Spinal cord (tissue), 10 donors: Measurements from ENCODE around the gene PAPPA2. TPM values are rescaled to one million over a fixed set of nuclear protein-coding genes. Genes with fewer than 3 reads are reported as not detected.

Experiments used
- DNase-seq, 6 donors: peaks; one replicate each; pipeline versions ENCODE4 v3.0.0 to v3.0.0-alpha.2; 2013 to 2015; ENCODE audit warnings: low spot score in 6 of 6, low read depth in 4 of 6
- H3K27ac ChIP-seq: one replicate; pipeline ENCODE4 v1.5.1; 2013; ENCODE audit warnings: low read depth, low read length, control low read depth
- H3K27me3 ChIP-seq: one replicate; pipeline ENCODE4 v1.6.1; 2013; ENCODE audit warnings: low read length; ENCODE audit not compliant: control insufficient read depth, insufficient read depth
- H3K36me3 ChIP-seq: one replicate; pipeline ENCODE4 v1.6.1; 2013; ENCODE audit warnings: low read length; ENCODE audit not compliant: control insufficient read depth, insufficient read depth
- H3K4me1 ChIP-seq: one replicate; pipeline ENCODE4 v1.6.1; 2013; ENCODE audit warnings: low read length; ENCODE audit not compliant: control insufficient read depth, insufficient read depth
- H3K4me3 ChIP-seq: one replicate; pipeline ENCODE4 v1.5.1; 2013; ENCODE audit warnings: low read depth, low read length, control low read depth
- H3K9me3 ChIP-seq: one replicate; pipeline ENCODE4 v1.6.1; 2013; ENCODE audit warnings: low read length; ENCODE audit not compliant: control insufficient read depth, insufficient read depth
- WGBS: methylation state at CpG from one replicate; pipeline ENCODE4 v1.1.5; 2013; ENCODE audit warnings: missing lambda C conversion rate; ENCODE audit not compliant: insufficient coverage; 5-methylcytosine and 5-hydroxymethylcytosine counted together
- polyA plus RNA-seq, 2 donors: library from polyadenylated mRNA; unstranded; fragments of 120-200 nt; gene quantifications; one replicate each; pipeline ENCODE4 v1.2.1, GENCODE V29; 2013; ENCODE audit not compliant: insufficient read length in 2 of 2
- total RNA-seq, 2 donors: library from RNA; depleted of rRNA in 1 of 2; stranded (reverse); fragments of 120-200 nt in 1 of 2; fragments of >200 nt in 1 of 2; gene quantifications; one replicate each; pipeline versions ENCODE4 v1.2.3 to v1.2.4, GENCODE V29; 2013 to 2014
- donor health status: healthy.

The PAPPA2 gene
- total and polyA plus RNA-seq, 4 donors, result 1.8 to 3.9 (median 3.0) TPM

GRCh38 chr1:176542352-176542751, 79.4 kb downstream of the PAPPA2 start:
- 83% methylated on average over 1 of the region's 2 CpGs for WGBS
- Histone ChIP-seq H3K9me3 (no peaks in the 10 kb centered on the region), H3K36me3 (no peaks in the 10 kb centered on the region), H3K4me3 (no peak overlapping the region), H3K27me3 (no peaks in the 10 kb centered on the region), H3K27ac (no peak overlapping the region), H3K4me1 (no peaks in the 10 kb centered on the region)
- DNase-seq, result no peak

GRCh38 chr1:176543360-176544129, 80.6 kb downstream of the PAPPA2 start:
- no peaks in the 10 kb centered on the region for H3K27me3 ChIP-seq
- H3K36me3 ChIP-seq, result no peaks in the 10 kb centered on the region
- no peak overlapping the region for H3K27ac ChIP-seq
- no peak for DNase-seq
- H3K9me3 ChIP-seq, result no peaks in the 10 kb centered on the region
- no peaks in the 10 kb centered on the region for H3K4me1 ChIP-seq
- WGBS, result 100% methylated on average over 1 of the region's 2 CpGs
- no peak overlapping the region for H3K4me3 ChIP-seq

GRCh38 chr1:176545034-176545639, 82.2 kb downstream of the PAPPA2 start:
- Histone ChIP-seq H3K27ac (no peak overlapping the region), H3K27me3 (no peaks in the 10 kb centered on the region), H3K4me3 (no peak overlapping the region), H3K4me1 (no peaks in the 10 kb centered on the region), H3K36me3 (no peaks in the 10 kb centered on the region), H3K9me3 (no peaks in the 10 kb centered on the region)
- no CpG with 5 or more reads among the region's 4 CpGs for WGBS
- DNase-seq, result no peak

GRCh38 chr1:176546825-176547224, 83.8 kb downstream of the PAPPA2 start:
- DNase-seq, result no peak
- no CpG with 5 or more reads among the region's 1 CpG for WGBS
- Histone ChIP-seq H3K27ac (no peak overlapping the region), H3K4me3 (no peak overlapping the region), H3K9me3 (no peaks in the 10 kb centered on the region), H3K4me1 (no peaks in the 10 kb centered on the region), H3K36me3 (no peaks in the 10 kb centered on the region), H3K27me3 (no peaks in the 10 kb centered on the region)

- DNase-seq, result peak in 2 of 6 donors; percentile 21 to 64
- Histone ChIP-seq H3K4me3 (no peak overlapping the region), H3K27ac (no peak overlapping the region), H3K9me3 (no peaks in the 10 kb centered on the region), H3K36me3 (no peaks in the 10 kb centered on the region), H3K27me3 (no peaks in the 10 kb centered on the region), H3K4me1 (peaks cover 6% of the 10 kb centered on the region)
- WGBS, result 100% methylated on average over 1 of the region's 6 CpGs
Observed at GRCh38 chr1:176551146-176551545, 88.2 kb downstream of the PAPPA2 start.

DNA sequence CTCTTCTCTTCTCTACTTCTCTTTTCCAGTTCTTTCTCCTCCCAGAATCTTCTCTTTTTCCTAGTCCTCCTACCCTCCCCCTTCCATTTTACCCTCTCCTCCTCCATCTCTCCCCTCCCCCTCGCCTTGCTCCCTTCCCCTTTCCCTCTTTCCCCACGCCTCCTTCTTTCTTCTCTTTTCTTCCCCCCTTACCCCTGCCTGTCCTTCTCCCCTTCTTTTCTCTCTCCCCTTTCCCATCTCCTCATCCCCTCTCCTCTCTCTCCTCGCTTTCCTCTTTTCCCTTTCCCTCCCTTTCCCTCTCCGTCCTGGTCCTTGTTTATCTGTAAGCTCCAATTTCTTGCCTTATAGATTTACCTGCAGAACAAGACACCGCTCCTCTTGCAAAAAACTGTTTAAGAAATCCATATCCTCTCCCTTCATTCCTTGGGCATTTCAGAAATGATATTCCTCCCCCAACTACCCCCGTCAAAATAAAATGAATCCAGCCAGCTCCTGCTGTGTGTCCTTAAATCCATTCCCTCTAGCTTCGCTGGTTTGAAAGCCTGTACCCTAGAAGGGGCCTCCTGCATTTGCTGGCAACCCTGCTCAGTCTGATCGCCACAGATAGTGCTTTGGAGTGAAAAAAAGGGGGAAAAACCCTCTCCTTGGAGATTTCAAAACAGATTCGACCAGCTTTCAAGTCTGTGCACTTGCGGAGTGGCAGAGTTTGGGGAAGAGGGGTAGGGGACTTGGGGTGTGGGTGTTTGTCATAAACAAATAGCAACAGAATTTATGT, 89.4 kb downstream of the PAPPA2 start:
- no peaks in the 10 kb centered on the region for H3K36me3 ChIP-seq
- H3K4me1 ChIP-seq, result peaks cover 6% of the 10 kb centered on the region
- DNase-seq, result peak in 2 of 6 donors; percentile 52 to 67
- no peaks in the 10 kb centered on the region for H3K27me3 ChIP-seq
- no peaks in the 10 kb centered on the region for H3K9me3 ChIP-seq
- no peak overlapping the region for H3K4me3 ChIP-seq
- H3K27ac ChIP-seq, result no peak overlapping the region
- WGBS, result 44% methylated on average over 6 of the region's 10 CpGs

DNA sequence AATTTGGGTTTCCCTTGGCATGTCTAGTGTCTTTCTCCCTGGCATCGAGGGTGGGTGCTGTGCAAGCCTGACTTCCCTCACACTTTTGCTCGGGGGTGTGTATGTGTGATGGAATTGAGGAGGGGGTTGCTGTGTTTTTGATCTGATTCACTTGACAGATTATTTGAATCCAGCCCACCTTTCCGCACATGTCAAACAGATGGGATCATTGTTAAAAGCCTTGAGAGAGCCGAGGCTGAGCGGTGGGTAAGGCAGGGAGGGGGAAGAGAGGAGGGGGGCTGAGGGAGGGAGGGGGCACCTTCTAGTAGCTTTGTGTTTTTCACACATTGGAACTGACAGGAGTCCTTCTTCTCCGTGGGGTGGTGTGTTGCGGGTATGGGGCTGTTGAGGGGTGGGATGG, 90.0 kb downstream of the PAPPA2 start:
- 14% methylated on average over 4 of the region's 7 CpGs for WGBS
- Histone ChIP-seq H3K27me3 (no peaks in the 10 kb centered on the region), H3K36me3 (no peaks in the 10 kb centered on the region), H3K27ac (no peak overlapping the region), H3K4me1 (peaks cover 6% of the 10 kb centered on the region), H3K4me3 (no peak overlapping the region), H3K9me3 (no peaks in the 10 kb centered on the region)
- peak in 1 of 6 donors; percentile 56 for DNase-seq

- 96% methylated on average over 5 of the region's 6 CpGs for WGBS
- no peak for DNase-seq
- Histone ChIP-seq H3K9me3 (no peaks in the 10 kb centered on the region), H3K27ac (no peak overlapping the region), H3K36me3 (no peaks in the 10 kb centered on the region), H3K4me1 (peaks cover 10% of the 10 kb centered on the region), H3K4me3 (no peak overlapping the region), H3K27me3 (peaks cover 5% of the 10 kb centered on the region)
Observed at GRCh38 chr1:176556288-176556687, 93.3 kb downstream of the PAPPA2 start.

GRCh38 chr1:176557543-176558258, 94.7 kb downstream of the PAPPA2 start:
- no peak overlapping the region for H3K27ac ChIP-seq
- DNase-seq, result no peak
- 86% methylated on average over 2 of the region's 2 CpGs for WGBS
- peaks cover 5% of the 10 kb centered on the region for H3K27me3 ChIP-seq
- no peak overlapping the region for H3K4me3 ChIP-seq
- no peaks in the 10 kb centered on the region for H3K36me3 ChIP-seq
- no peaks in the 10 kb centered on the region for H3K9me3 ChIP-seq
- peaks cover 7% of the 10 kb centered on the region for H3K4me1 ChIP-seq
